Measurements from ENCODE around the gene NFS1.
A peak's percentile ranks its signal among the peaks of the same experiment; 100 is the strongest.
"Not testable (repeated sequence)": the region's sequence is repeated elsewhere in the genome, so short reads cannot be mapped to it uniquely, and the experiment has no call there.

NFS1 gene

DNA sequence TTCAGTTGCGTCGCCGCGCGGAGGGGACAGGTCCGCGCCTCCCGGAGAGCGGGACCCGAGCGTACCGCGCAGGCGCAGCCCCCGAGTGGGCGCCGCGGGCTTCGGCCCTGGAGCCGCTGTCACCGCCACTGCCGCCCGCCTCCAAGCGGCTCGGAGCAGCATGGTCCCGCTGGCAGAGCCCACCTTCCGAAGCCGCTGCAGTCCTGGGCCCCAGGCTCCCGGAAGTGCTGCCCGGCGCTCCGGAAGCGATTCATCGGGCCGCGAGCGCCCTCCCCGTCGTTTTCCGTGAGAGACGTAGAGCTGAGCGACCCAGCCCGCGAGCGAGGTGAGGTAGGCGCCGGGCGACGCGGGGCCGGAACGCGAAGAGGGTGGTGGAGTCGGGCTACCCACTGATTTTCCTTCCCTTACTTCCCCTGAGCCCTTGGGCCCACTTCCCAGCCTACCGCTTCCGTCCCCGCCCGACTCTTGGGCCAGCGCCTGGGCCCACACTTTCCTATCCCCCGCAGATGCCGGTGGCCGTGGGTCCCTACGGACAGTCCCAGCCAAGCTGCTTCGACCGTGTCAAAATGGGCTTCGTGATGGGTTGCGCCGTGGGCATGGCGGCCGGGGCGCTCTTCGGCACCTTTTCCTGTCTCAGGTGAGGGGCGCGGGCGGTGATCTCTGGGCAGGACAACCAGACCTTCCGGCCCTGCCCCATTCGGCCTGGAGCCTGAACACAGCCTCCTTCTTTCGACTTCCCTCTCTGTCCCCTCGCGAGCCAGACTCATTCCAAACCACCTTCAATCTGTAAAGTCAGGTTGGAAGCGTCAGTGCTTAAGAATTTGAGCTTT is at the start of gene NFS1, which contains the start of gene ROMO1:
TSS of gene NFS1 (minus strand) at position 226 of the 830 bp plus-strand sequence. CDS start at position 162, 64 bp downstream.
TSS of gene ROMO1 (plus strand) at position 279 of the 830 bp plus-strand sequence. CDS start at position 507, 228 bp downstream.
- DNase-seq (ENCODE audit: low read depth), result no peak

DNA sequence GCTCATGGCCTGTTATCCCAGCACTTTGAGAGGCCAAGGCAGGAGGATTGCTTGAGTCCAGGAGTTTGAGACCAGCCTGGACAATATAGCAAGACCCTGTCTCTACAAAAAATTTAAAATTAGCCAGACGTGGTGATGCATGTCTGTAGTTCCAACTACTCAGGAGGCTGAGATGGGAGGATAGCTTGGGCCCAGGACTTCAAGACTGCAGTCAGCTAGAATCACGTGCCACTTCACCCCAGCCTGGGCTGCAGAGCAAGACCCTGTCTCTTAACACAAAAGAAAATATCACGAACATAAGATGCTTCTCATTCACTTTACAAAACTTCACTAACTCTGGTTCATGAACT is 45.3 kb upstream of the NFS1 start:
- DNase-seq (ENCODE audit: low read depth), result not testable (repeated sequence)

GRCh38 chr20:35743693-35744491 is 44.7 kb upstream of the NFS1 start:
- DNase-seq (ENCODE audit: low read depth), result no peak

DNA sequence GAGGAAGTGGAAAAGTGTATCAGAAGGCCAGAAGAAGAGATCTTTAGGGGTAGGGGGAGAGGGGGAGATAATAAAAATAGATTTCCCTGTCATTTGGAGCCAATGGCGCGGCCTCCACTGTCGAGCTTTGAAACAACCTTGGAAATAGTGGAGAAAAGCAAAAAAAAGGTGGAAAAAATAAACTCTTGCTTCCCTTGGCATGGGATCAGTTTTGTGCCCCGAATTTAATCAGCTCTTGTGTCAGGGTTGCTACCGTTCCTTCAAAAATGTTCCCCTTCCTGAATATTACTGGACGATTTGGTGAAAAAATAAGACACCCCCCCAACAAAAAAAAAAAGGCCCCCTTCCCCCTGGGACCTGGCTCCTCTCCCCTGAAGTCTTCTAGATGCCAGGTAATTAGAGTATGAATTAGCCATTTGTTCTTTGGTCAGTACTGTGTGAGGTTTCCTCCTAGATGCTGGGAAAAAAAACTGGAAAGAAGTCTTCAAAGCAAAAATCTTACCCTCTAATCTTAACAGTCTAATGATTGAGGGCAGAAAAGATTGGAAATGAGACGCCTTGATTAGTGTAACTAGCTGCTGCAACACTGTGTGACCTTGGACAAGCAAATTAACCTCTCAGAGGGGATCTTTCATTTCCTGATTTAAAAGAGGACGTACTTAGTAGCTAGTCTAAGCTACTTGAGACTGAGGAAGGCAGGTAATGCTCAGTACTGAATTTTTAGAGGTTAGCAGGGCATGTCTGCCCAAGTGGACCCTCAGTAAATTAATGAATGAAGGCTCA is 43.8 kb upstream of the NFS1 start:
- DNase-seq (ENCODE audit: low read depth), result no peak

DNA sequence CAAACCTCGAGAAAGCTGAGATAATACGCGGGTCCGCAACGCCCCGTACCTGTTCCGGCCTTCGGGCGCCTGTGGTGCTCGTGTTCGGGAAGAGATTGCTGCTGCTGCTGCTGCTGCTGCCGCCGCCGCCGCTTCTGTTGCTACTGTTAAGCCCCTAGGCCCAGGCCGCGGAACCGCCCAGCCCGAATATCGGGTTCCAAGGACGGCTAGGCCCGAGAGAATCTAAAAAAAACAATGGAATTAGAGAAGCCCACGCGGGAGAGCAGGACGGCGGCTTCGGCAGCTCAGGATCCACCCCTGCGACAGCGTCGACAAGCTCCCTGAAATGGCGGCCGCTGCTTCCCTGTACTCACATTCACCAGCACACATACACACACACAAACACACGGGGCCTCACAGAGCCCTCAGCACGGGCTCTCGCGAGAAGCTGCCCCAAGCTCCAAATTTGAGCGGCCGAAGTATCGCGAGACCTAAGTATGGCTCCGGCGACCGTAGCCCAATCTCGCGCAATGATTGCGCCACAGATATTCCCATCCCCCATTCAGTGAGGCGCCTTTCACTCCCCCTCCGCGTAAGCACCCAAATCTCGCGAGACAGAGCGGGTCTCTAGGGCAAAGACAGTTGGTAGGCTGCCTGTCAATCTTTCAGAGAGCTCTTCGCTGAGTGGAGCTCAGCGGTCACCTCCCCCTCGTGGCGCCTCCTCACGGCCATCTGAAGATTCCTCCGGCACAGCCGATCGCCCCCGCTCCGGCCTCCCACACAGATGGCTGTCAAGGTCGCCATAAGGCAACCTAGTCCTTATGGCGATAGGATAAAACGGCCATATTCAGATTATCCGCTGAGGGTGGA is 43.0 kb upstream of the NFS1 start, which contains the start of gene RBM39:
TSS of gene RBM39 (minus strand) at position 369 of the 849 bp plus-strand sequence. CDS start 1,386 bp downstream, outside the sequence.
- peak; percentile 99 for DNase-seq (ENCODE audit: low read depth)

DNA sequence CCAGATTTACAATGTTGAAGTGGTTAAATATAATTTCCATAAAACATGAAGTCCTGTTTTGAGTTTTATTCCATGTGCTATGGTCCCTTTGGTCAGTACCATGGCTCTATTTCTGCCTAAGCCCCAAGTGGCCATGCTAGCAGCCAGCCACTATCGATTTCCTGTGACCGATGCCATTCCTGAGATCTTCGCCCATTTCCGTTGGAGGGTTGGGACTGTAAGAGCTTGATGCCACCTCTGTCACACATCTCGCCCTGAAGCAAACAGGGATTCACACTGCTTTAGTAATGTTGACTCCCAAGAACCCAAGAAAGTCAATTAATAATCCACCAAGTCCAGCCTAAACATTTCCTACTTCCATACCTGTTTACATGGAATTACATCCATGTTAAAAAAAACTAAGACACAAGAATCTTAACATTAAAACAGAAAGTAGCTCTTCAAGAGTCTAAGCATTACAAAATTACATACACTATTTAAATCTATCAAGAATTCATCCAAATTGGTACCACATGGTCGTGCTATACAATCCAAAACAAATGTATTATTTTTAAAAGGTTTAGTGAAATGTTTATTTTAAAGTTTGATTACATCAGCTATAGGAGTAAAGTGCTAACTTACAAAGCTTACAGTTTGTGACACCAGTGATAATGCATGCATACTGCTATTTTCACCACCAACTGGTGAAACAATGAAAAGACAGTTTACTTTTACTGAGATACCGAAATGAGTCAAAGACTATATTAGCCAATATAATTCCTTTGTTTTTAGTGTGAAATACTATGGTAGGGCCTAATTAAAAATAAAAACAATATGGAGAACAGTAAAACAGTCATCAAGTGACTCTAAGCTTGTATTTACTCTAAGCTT is 40.4 kb upstream of the NFS1 start:
- DNase-seq (ENCODE audit: low read depth), result no peak

GRCh38 chr20:35738410-35739179 is 39.4 kb upstream of the NFS1 start:
- DNase-seq (ENCODE audit: low read depth), result no peak

GRCh38 chr20:35737865-35738333 is 38.7 kb upstream of the NFS1 start:
- no peak for DNase-seq (ENCODE audit: low read depth)

DNA sequence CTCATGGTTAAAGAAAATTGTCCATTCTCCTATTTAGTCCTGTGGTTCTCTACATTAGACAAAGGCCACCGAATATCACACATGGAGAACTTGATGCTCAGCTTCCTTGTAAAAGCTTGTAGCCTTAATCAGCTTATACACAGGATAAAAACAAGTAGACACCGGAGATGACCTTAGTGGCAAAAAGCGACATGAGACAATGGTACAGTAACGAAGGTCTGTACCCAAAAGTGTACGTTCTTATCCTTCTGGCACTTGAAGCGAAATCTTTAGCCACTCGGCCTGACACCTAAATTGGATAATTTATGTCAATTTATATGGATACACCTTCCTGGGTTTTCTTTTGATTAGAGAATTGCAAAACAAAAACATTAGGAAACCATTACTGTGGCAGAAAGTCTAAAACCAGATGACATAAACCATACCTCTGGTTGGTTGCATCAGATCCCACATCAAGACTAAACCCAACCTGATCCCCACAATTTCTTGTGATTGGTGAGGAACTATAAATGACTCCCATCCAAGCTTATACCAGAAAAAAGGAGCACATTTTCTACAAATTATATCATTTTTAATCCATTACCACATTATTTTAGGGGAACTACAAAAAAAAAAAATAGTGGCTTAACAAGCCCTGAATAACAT is 36.8 kb upstream of the NFS1 start:
- DNase-seq (ENCODE audit: low read depth), result no peak

GRCh38 chr20:35734777-35735649 is 35.9 kb upstream of the NFS1 start:
- no peak for DNase-seq (ENCODE audit: low read depth)

- no peak for DNase-seq (ENCODE audit: low read depth)
Measured at GRCh38 chr20:35734374-35734773, 35.2 kb upstream of the NFS1 start.

GRCh38 chr20:35732644-35732982 is 33.5 kb upstream of the NFS1 start:
- no peak for DNase-seq (ENCODE audit: low read depth)

- DNase-seq (ENCODE audit: low read depth), result no peak
Measured at GRCh38 chr20:35731862-35732643, 32.9 kb upstream of the NFS1 start.

GRCh38 chr20:35731469-35731788 is 32.3 kb upstream of the NFS1 start:
- DNase-seq (ENCODE audit: low read depth), result no peak

GRCh38 chr20:35730583-35731468 is 31.7 kb upstream of the NFS1 start:
- DNase-seq (ENCODE audit: low read depth), result no peak
